ENCODE results near the gene DLGAP1.

DLGAP1 gene

GRCh38 chr18:3782901-3783300 lies 672.2 kb downstream of the DLGAP1 start:
- no peak for DNase-seq (ENCODE audit: low read depth, low spot score)

GRCh38 chr18:3777719-3778118 lies 677.4 kb downstream of the DLGAP1 start:
- no peak for DNase-seq (ENCODE audit: low read depth, low spot score)

- DNase-seq (ENCODE audit: low read depth, low spot score) = no peak
Measured at GRCh38 chr18:3777122-3777521, 678.0 kb downstream of the DLGAP1 start.

- no peak for DNase-seq (ENCODE audit: low read depth, low spot score)
Measured at GRCh38 chr18:3775996-3776395, 679.1 kb downstream of the DLGAP1 start.

GRCh38 chr18:3773303-3773702 lies 681.8 kb downstream of the DLGAP1 start:
- DNase-seq (ENCODE audit: low read depth, low spot score) = no peak

GRCh38 chr18:3771121-3771971 lies 683.8 kb downstream of the DLGAP1 start:
- peak; percentile 51 for DNase-seq (ENCODE audit: low read depth, low spot score)

GRCh38 chr18:3761266-3761665 lies 693.8 kb downstream of the DLGAP1 start:
- DNase-seq (ENCODE audit: low read depth, low spot score) = no peak

GRCh38 chr18:3760741-3761140 lies 694.4 kb downstream of the DLGAP1 start:
- DNase-seq (ENCODE audit: low read depth, low spot score) = no peak

GRCh38 chr18:3759099-3759498 lies 696.0 kb downstream of the DLGAP1 start:
- DNase-seq (ENCODE audit: low read depth, low spot score) = no peak

GRCh38 chr18:3758531-3758930 lies 696.6 kb downstream of the DLGAP1 start:
- no peak for DNase-seq (ENCODE audit: low read depth, low spot score)

- no peak for DNase-seq (ENCODE audit: low read depth, low spot score)
Measured at GRCh38 chr18:3757361-3757760, 697.7 kb downstream of the DLGAP1 start.

- no peak for DNase-seq (ENCODE audit: low read depth, low spot score)
Measured at GRCh38 chr18:3753106-3753505, 702.0 kb downstream of the DLGAP1 start.

GRCh38 chr18:3748086-3748485 lies 707.0 kb downstream of the DLGAP1 start:
- no peak for DNase-seq (ENCODE audit: low read depth, low spot score)

- no peak for DNase-seq (ENCODE audit: low read depth, low spot score)
Measured at GRCh38 chr18:3747176-3747973, 707.7 kb downstream of the DLGAP1 start.

- no peak for DNase-seq (ENCODE audit: low read depth, low spot score)
Measured at GRCh38 chr18:3742541-3742940, 712.6 kb downstream of the DLGAP1 start.

GRCh38 chr18:3741333-3741732 lies 713.8 kb downstream of the DLGAP1 start:
- no peak for DNase-seq (ENCODE audit: low read depth, low spot score)

GRCh38 chr18:3728704-3729437 lies 726.2 kb downstream of the DLGAP1 start:
- DNase-seq (ENCODE audit: low read depth, low spot score) = no peak

GRCh38 chr18:3727274-3727673 lies 727.8 kb downstream of the DLGAP1 start:
- DNase-seq (ENCODE audit: low read depth, low spot score) = no peak

GRCh38 chr18:3726238-3726951 lies 728.7 kb downstream of the DLGAP1 start:
- DNase-seq (ENCODE audit: low read depth, low spot score) = no peak

- DNase-seq (ENCODE audit: low read depth, low spot score) = no peak
Measured at GRCh38 chr18:3725115-3725514, 730.0 kb downstream of the DLGAP1 start.

- no peak for DNase-seq (ENCODE audit: low read depth, low spot score)
Measured at GRCh38 chr18:3723554-3723953, 731.6 kb downstream of the DLGAP1 start.

Data from activated CD4-positive, CD25-positive, alpha-beta regulatory T cell treated with anti-CD3 and anti-CD28 coated beads, Interleukin-2, amount 50 U/mL, for 16 hours (primary cell).